ENCODE measurements around the gene CILP2. TPM values are rescaled to one million over a fixed set of nuclear protein-coding genes. Genes with fewer than 3 reads are reported as not detected.

The CILP2 gene
- total and polyA plus RNA-seq, 2 of the 8 experiments (the other 6 are each of a cell fraction or from before 2014, with no cell fraction given) = 4.4 to 5.8 TPM

DNA sequence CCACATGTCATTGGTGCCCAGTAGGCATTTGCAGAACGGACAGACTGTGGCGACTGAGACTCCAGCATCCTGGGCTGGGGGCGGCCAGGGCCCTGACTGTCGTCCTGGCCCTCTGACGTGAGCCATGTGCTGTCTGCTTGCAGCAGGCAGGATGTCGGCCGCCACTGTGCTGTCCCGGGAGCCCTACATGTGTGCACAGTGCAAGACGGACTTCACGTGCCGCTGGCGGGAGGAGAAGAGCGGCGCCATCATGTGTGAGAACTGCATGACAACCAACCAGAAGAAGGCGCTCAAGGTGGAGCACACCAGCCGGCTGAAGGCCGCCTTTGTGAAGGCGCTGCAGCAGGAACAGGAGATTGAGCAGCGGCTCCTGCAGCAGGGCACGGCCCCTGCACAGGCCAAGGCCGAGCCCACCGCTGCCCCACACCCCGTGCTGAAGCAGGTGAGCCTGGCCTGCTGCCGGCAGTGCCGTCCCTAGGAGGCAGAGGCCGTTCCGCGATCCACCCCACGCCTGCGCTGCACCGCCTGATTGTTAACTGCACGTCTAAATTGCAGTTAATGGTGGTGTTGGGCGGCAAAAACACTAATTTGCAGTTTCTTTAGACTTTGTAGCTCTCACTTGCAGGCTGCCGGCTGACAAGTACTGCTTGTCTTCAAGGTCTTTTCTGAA, 37.0 kb upstream of the CILP2 start:
- Histone ChIP-seq H3K4ac (replicated peaks; ENCODE audit: insufficient read length, low read depth, low read length) (no peak overlapping the region), H4K8ac (ENCODE audit: extremely low read depth, insufficient read depth, low read length) (no peak overlapping the region; the same call in 1 of the 2 replicates), H3K79me1 (ENCODE audit: low read depth, low read length) (peaks cover 4% of the 10 kb centered on the region)
- TF ChIP-seq GABPA (IDR thresholded peaks at IDR 0.05; ENCODE audit: borderline replicate concordance, insufficient read depth, low read length) (no peak), SAP30 (IDR thresholded peaks at IDR 0.05; ENCODE audit: insufficient read depth, insufficient replicate concordance, low read length) (no peak), KDM1A (IDR thresholded peaks at IDR 0.05; ENCODE audit: borderline replicate concordance, low read length) (no peak), JUND (IDR thresholded peaks at IDR 0.05; ENCODE audit: low read length) (no peak), EP300 (IDR thresholded peaks at IDR 0.05; ENCODE audit: borderline replicate concordance in 1 of 2, low read depth in 2 of 2, low read length in 2 of 2) (no peak), MAFK (IDR thresholded peaks at IDR 0.05; ENCODE audit: low read depth, low read length) (no peak), SP2 (IDR thresholded peaks at IDR 0.05; ENCODE audit: low read length) (no peak), GTF2F1 (IDR thresholded peaks at IDR 0.05; ENCODE audit: borderline replicate concordance, low read depth, low read length) (no peak), POU5F1 (IDR thresholded peaks at IDR 0.05; ENCODE audit: low read depth, low read length) (no peak)
- TF ChIP-seq, protein P1, sequence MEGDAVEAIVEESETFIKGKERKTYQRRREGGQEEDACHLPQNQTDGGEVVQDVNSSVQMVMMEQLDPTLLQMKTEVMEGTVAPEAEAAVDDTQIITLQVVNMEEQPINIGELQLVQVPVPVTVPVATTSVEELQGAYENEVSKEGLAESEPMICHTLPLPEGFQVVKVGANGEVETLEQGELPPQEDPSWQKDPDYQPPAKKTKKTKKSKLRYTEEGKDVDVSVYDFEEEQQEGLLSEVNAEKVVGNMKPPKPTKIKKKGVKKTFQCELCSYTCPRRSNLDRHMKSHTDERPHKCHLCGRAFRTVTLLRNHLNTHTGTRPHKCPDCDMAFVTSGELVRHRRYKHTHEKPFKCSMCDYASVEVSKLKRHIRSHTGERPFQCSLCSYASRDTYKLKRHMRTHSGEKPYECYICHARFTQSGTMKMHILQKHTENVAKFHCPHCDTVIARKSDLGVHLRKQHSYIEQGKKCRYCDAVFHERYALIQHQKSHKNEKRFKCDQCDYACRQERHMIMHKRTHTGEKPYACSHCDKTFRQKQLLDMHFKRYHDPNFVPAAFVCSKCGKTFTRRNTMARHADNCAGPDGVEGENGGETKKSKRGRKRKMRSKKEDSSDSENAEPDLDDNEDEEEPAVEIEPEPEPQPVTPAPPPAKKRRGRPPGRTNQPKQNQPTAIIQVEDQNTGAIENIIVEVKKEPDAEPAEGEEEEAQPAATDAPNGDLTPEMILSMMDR (IDR thresholded peaks at IDR 0.05; ENCODE audit: control extremely low read depth in 1 of 3, insufficient read depth in 1 of 3, low read depth in 1 of 3, low read length in 3 of 3) = no peak

More for the DNA sequence above, 37.0 kb upstream of the CILP2 start:
- no peak overlapping the region for H3K14ac ChIP-seq (ENCODE audit: insufficient read length)
- ChIA-PET CTCF (ENCODE audit: partially characterized antibody) (interaction anchor here (0.6 kb wide), 1 partner anchor 269 kb away, joined by 3 read pairs; no protein-coding TSS in a partner anchor), POLR2A (ENCODE audit: partially characterized antibody) (no interaction called here)
- H3K4me2 ChIP-seq (ENCODE audit: insufficient read depth in 1 of 2, low read depth in 2 of 2, low read length in 2 of 2) = no peak overlapping the region
- no peak overlapping the region for H3K27ac ChIP-seq (ENCODE audit: low read depth, low read length)
- peaks cover 0 to 1% of the 10 kb centered on the region in 2 experiments; a peak in 1 of 4 replicates for H3K79me2 ChIP-seq (ENCODE audit: control insufficient read depth in 1 of 2, insufficient read depth in 2 of 2, low read length in 2 of 2)
- no peak overlapping the region for H2AK5ac ChIP-seq (ENCODE audit: low read depth, low read length)
- no peak overlapping the region for H4K5ac ChIP-seq (ENCODE audit: insufficient read length, low read depth, low read length)
- H3K56ac ChIP-seq (replicated peaks; ENCODE audit: insufficient read length, low read depth, low read length) = no peak overlapping the region
- no peak overlapping the region for H2BK12ac ChIP-seq (ENCODE audit: low read depth, low read length)
- H4K91ac ChIP-seq (replicated peaks; ENCODE audit: insufficient read length, low read length) = no peak overlapping the region
- H3K23ac ChIP-seq (ENCODE audit: insufficient read length) = no peak overlapping the region
- no peak overlapping the region for H3K18ac ChIP-seq (ENCODE audit: extremely low read depth, low read length)
- H3K4me3 ChIP-seq (ENCODE audit: extremely low read depth in 1 of 4, insufficient read depth in 2 of 4, low read depth in 3 of 4, low read length in 4 of 4) = no peak overlapping the region
- FAIRE-seq (no peak), DNase-seq (ENCODE audit: low read depth in 1 of 2, low spot score in 2 of 2) (no peak)
- H3K23me2 ChIP-seq (ENCODE audit: low read depth, low read length) = peaks cover 2% of the 10 kb centered on the region; the same call in 1 of the 2 replicates
- H3K9ac ChIP-seq (replicated peaks in 1 of 4; ENCODE audit: extremely low read depth in 1 of 4, low read depth in 3 of 4, low read length in 3 of 4) = no peak overlapping the region
- no peak overlapping the region for H2BK5ac ChIP-seq (ENCODE audit: low read depth, low read length)
- H3K27me3 ChIP-seq (replicated peaks in 1 of 4; ENCODE audit: control insufficient read depth in 3 of 4, extremely low read depth in 1 of 4, insufficient read depth in 3 of 4, low read length in 3 of 4) = no peaks in the 10 kb centered on the region
- peaks cover 5 to 21% of the 10 kb centered on the region in 2 experiments for H4K20me1 ChIP-seq (replicated peaks in 1 of 2; ENCODE audit: control insufficient read depth in 1 of 2, insufficient read depth in 2 of 2, low read length in 2 of 2)
- H2AFZ ChIP-seq (ENCODE audit: low read length) = no peak overlapping the region
- peaks cover 25 to 68% (median 59%) of the 10 kb centered on the region in 4 experiments for H3K36me3 ChIP-seq (ENCODE audit: control insufficient read depth in 2 of 4, insufficient read depth in 4 of 4, low read length in 3 of 4)
- no peaks in the 10 kb centered on the region for H3K4me1 ChIP-seq (replicated peaks in 1 of 4; ENCODE audit: control insufficient read depth in 3 of 4, insufficient read depth in 4 of 4, low read length in 3 of 4)
- no peak overlapping the region for H2BK20ac ChIP-seq (ENCODE audit: low read length)
- no peaks in the 10 kb centered on the region for H3K9me3 ChIP-seq (ENCODE audit: insufficient read depth in 2 of 2, low read depth in 1 of 2, low read length in 1 of 2)
- no peak overlapping the region for H2BK15ac ChIP-seq (ENCODE audit: low read length)
- 95% methylated on average over 34 of the region's 34 CpGs; no CpG with 5 or more reads in 1 of the 2 experiments for WGBS, 2 experiments (ENCODE audit: extremely low coverage in 1 of 2, insufficient coverage in 1 of 2, insufficient read length in 1 of 2, insufficient replicate concordance in 2 of 2, low coverage in 1 of 2, low lambda C conversion rate in 2 of 2, missing lambda C conversion rate in 1 of 2)
- no peak overlapping the region for H2BK120ac ChIP-seq (replicated peaks; ENCODE audit: low read depth, low read length)

Measured in H1 (cell line).